ENCODE measurements around the gene ARHGAP32. TPM values are rescaled to one million over a fixed set of nuclear protein-coding genes. Genes with fewer than 3 reads are reported as not detected.

Gene ARHGAP32
- total RNA-seq, 1 experiment from 2014 or later, result 22.0 TPM

DNA sequence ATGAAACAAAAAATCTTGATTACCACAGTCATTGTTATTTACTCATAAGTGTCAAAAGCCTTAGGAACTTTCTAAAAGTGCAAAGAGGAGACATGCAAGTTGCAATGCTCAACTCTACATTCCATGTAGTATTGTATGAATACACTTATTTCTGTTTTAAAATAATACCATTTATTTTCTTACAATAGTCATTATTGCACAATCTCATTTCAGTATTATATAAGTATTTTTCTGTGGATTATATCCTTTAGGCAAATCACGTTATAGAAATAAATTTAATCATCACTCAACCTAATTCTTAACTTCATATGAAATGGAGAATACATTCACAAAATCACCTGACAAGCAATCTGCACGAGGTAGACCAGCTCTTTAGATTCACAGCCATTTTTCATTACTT is 98.8 kb downstream of the ARHGAP32 start:
- Histone ChIP-seq H3K14ac (ENCODE audit: insufficient read depth, low read length) (no peak overlapping the region), H3K79me1 (ENCODE audit: insufficient read depth, low read depth, low read length, poor library complexity, severe bottlenecking) (no peaks in the 10 kb centered on the region), H4K20me1 (ENCODE audit: control insufficient read depth, insufficient read depth, insufficient read length) (no peaks in the 10 kb centered on the region), H3T11ph (ENCODE audit: low read length) (no peak overlapping the region), H3K56ac (ENCODE audit: insufficient read length, low read depth, low read length) (no peak overlapping the region), H3K27ac (ENCODE audit: insufficient read length, low read depth, low read length) (no peak overlapping the region), H2AK5ac (ENCODE audit: insufficient read length, low read length) (no peak overlapping the region), H3K4me2 (ENCODE audit: insufficient read depth, insufficient read length, low read length) (no peak overlapping the region), H4K8ac (replicated peaks; ENCODE audit: insufficient read length, low read depth, low read length) (no peak overlapping the region), H3K9me3 (ENCODE audit: control insufficient read depth, low read depth, low read length) (no peaks in the 10 kb centered on the region), H3K27me3 (ENCODE audit: insufficient read depth, low read length) (no peaks in the 10 kb centered on the region), H3K4ac (ENCODE audit: low read depth, low read length) (no peak overlapping the region), H2BK15ac (ENCODE audit: low read depth, low read length) (no peak overlapping the region), H2BK120ac (ENCODE audit: low read depth, low read length, poor library complexity, severe bottlenecking) (no peak overlapping the region), H3K23ac (ENCODE audit: insufficient read length, low read depth, low read length) (no peak overlapping the region), H2BK5ac (ENCODE audit: insufficient read length, low read length) (no peak overlapping the region), H3K18ac (ENCODE audit: insufficient read length, low read depth, low read length) (no peak overlapping the region), H3K9ac (ENCODE audit: extremely low read depth, insufficient read length, low read length) (no peak overlapping the region), H2AFZ (ENCODE audit: low read length) (no peak overlapping the region), H2BK12ac (ENCODE audit: insufficient read length, low read depth, low read length) (no peak overlapping the region), H3K23me2 (ENCODE audit: insufficient read length, low read depth, low read length, poor library complexity, severe bottlenecking) (no peaks in the 10 kb centered on the region), H4K91ac (ENCODE audit: insufficient read length, low read depth, low read length) (no peak overlapping the region), H3K4me1 (ENCODE audit: insufficient read depth, low read length) (no peaks in the 10 kb centered on the region), H3K79me2 (ENCODE audit: insufficient read depth, low read length) (no peaks in the 10 kb centered on the region), H2BK20ac (ENCODE audit: low read depth, low read length, poor library complexity, severe bottlenecking) (no peak overlapping the region), H4K5ac (ENCODE audit: insufficient read length, low read depth, low read length) (no peak overlapping the region)
- peaks cover 4% of the 10 kb centered on the region in 2 experiments; a peak in 3 of 5 replicates for H3K9me3 Mint-ChIP-seq
- H3K36me3 Mint-ChIP-seq (ENCODE audit: insufficient read depth in 1 of 3, low read depth in 3 of 3), result peaks cover 0 to 8% (median 6%) of the 10 kb centered on the region in 3 experiments; a peak in 4 of 7 replicates
- DNase-seq, result no peak
- TF ChIP-seq, protein P1, sequence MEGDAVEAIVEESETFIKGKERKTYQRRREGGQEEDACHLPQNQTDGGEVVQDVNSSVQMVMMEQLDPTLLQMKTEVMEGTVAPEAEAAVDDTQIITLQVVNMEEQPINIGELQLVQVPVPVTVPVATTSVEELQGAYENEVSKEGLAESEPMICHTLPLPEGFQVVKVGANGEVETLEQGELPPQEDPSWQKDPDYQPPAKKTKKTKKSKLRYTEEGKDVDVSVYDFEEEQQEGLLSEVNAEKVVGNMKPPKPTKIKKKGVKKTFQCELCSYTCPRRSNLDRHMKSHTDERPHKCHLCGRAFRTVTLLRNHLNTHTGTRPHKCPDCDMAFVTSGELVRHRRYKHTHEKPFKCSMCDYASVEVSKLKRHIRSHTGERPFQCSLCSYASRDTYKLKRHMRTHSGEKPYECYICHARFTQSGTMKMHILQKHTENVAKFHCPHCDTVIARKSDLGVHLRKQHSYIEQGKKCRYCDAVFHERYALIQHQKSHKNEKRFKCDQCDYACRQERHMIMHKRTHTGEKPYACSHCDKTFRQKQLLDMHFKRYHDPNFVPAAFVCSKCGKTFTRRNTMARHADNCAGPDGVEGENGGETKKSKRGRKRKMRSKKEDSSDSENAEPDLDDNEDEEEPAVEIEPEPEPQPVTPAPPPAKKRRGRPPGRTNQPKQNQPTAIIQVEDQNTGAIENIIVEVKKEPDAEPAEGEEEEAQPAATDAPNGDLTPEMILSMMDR (conservative IDR thresholded peaks at IDR 0.05), result no peak
- H3K4me3 Mint-ChIP-seq, result no peak overlapping the region
- no peak overlapping the region for H3K27ac Mint-ChIP-seq
- no CpG with 5 or more reads among the region's 2 CpGs for WGBS (ENCODE audit: extremely low coverage, insufficient read length, low lambda C conversion rate)
- H3K4me1 Mint-ChIP-seq, result peaks cover 10 to 12% of the 10 kb centered on the region in 2 experiments
- no peaks in the 10 kb centered on the region for H3K27me3 Mint-ChIP-seq (ENCODE audit: low read depth)
